ENCODE results near the gene CALR.
A peak's percentile ranks its signal among the peaks of the same experiment; 100 is the strongest.

The CALR gene

GRCh38 chr19:12930002-12930645 is 8.3 kb upstream of the CALR start:
- Histone ChIP-seq H4K20me1 (ENCODE audit: low read depth, low read length) (peaks cover 3% of the 10 kb centered on the region; the same call in 1 of the 2 replicates), H3F3A (ENCODE audit: insufficient read depth) (no peaks in the 10 kb centered on the region), H2AFZ (ENCODE audit: low read depth, low read length, severe bottlenecking) (no peak overlapping the region), H3K36me3 (ENCODE audit: low read length) (peaks cover 8% of the 10 kb centered on the region; the same call in 1 of the 2 replicates), H3K9me3 (ENCODE audit: insufficient read depth, low read length) (no peaks in the 10 kb centered on the region), H3K9me2 (replicated peaks; ENCODE audit: insufficient read depth, low read length) (no peaks in the 10 kb centered on the region), H3K9ac (ENCODE audit: low read length) (no peak overlapping the region), H3K27ac (ENCODE audit: low read depth, low read length) (no peak overlapping the region), H3K79me2 (ENCODE audit: insufficient read depth, low read length) (peaks cover 31% of the 10 kb centered on the region), H3K4me3 (ENCODE audit: insufficient read depth, low read length, poor library complexity, severe bottlenecking) (no peak overlapping the region), H3K27me3 (ENCODE audit: low read length) (no peaks in the 10 kb centered on the region), H3K4me2 (ENCODE audit: low read depth, low read length, poor library complexity, severe bottlenecking) (no peak overlapping the region)
- TF ChIP-seq CTCF (IDR thresholded peaks at IDR 0.05; ENCODE audit: insufficient read depth, low read length, poor library complexity, severe bottlenecking) = no peak
- no peak for TF ChIP-seq EZH2phosphoT487 (conservative IDR thresholded peaks at IDR 0.05; ENCODE audit: low read length)

GRCh38 chr19:12932392-12933286 is 5.8 kb upstream of the CALR start:
- Histone ChIP-seq H4K20me1 (ENCODE audit: low read depth, low read length) (peaks cover 3% of the 10 kb centered on the region; the same call in 1 of the 2 replicates), H3K9me3 (ENCODE audit: insufficient read depth, low read length) (no peaks in the 10 kb centered on the region), H3K4me3 (ENCODE audit: insufficient read depth, low read length, poor library complexity, severe bottlenecking) (peak overlapping the region; percentile 71), H3K9me2 (replicated peaks; ENCODE audit: insufficient read depth, low read length) (no peaks in the 10 kb centered on the region), H3K27ac (ENCODE audit: low read depth, low read length) (peak overlapping the region; percentile 44), H2AFZ (ENCODE audit: low read depth, low read length, severe bottlenecking) (no peak overlapping the region), H3K79me2 (ENCODE audit: insufficient read depth, low read length) (peaks cover 31% of the 10 kb centered on the region), H3K4me2 (ENCODE audit: low read depth, low read length, poor library complexity, severe bottlenecking) (peak overlapping the region; percentile 78), H3F3A (ENCODE audit: insufficient read depth) (peaks cover 17% of the 10 kb centered on the region), H3K36me3 (ENCODE audit: low read length) (peaks cover 4% of the 10 kb centered on the region; the same call in 1 of the 2 replicates), H3K27me3 (ENCODE audit: low read length) (no peaks in the 10 kb centered on the region), H3K9ac (ENCODE audit: low read length) (peak overlapping the region; percentile 98)
- TF ChIP-seq CTCF (IDR thresholded peaks at IDR 0.05; ENCODE audit: insufficient read depth, low read length, poor library complexity, severe bottlenecking) = no peak
- no peak for TF ChIP-seq EZH2phosphoT487 (conservative IDR thresholded peaks at IDR 0.05; ENCODE audit: low read length)

GRCh38 chr19:12933287-12934072 is 4.9 kb upstream of the CALR start, which contains the start of gene FARSA:
Gene FARSA, minus strand, starts transcription at chr19:12933711. Its CDS starts 15 bp downstream, at chr19:12933696.
- H3K4me3 ChIP-seq (ENCODE audit: insufficient read depth, low read length, poor library complexity, severe bottlenecking) = peak within 1 kb of the TSS; percentile 71
- H3K27me3 ChIP-seq (ENCODE audit: low read length) = no peaks in the 10 kb centered on the region
- peak within 1 kb of the TSS; percentile 93 for H2AFZ ChIP-seq (ENCODE audit: low read depth, low read length, severe bottlenecking)
- H3K4me2 ChIP-seq (ENCODE audit: low read depth, low read length, poor library complexity, severe bottlenecking) = peak within 1 kb of the TSS; percentile 78
- no peaks in the 10 kb centered on the region for H3K9me2 ChIP-seq (replicated peaks; ENCODE audit: insufficient read depth, low read length)
- peak within 1 kb of the TSS; percentile 98 for H3K9ac ChIP-seq (ENCODE audit: low read length)
- peaks cover 4% of the 10 kb centered on the region; the same call in 1 of the 2 replicates for H3K36me3 ChIP-seq (ENCODE audit: low read length)
- H3F3A ChIP-seq (ENCODE audit: insufficient read depth) = peaks cover 20% of the 10 kb centered on the region
- H3K79me2 ChIP-seq (ENCODE audit: insufficient read depth, low read length) = peaks cover 31% of the 10 kb centered on the region
- H3K9me3 ChIP-seq (ENCODE audit: insufficient read depth, low read length) = no peaks in the 10 kb centered on the region
- H3K27ac ChIP-seq (ENCODE audit: low read depth, low read length) = peak within 1 kb of the TSS; percentile 44
- H4K20me1 ChIP-seq (ENCODE audit: low read depth, low read length) = peaks cover 3% of the 10 kb centered on the region; the same call in 1 of the 2 replicates
- TF ChIP-seq EZH2phosphoT487 (conservative IDR thresholded peaks at IDR 0.05; ENCODE audit: low read length) = no peak
